Stomach (tissue), 9 donors: ENCODE results near the gene TES. TPM values are rescaled to one million over a fixed set of nuclear protein-coding genes. Genes with fewer than 3 reads are reported as not detected.

Source experiments
- DNase-seq, 2 donors: peaks; one replicate each; pipeline versions ENCODE4 v3.0.0 to v3.0.0-alpha.2; 2013 to 2019
- H3K27ac ChIP-seq, 5 donors: fragments of 200-600 bp in 4 of 5; sonication (generic) in 4 of 5; one replicate each; pipeline ENCODE4 v1.5.1; 2013 to 2019; ENCODE audit warnings: mild to moderate bottlenecking in 1 of 5, moderate library complexity in 1 of 5
- H3K27me3 ChIP-seq, 3 donors: fragments of 200-600 bp; sonication (generic); one replicate each; pipeline ENCODE4 v1.5.1; 2017 to 2019; ENCODE audit warnings: mixed run types in 1 of 3
- H3K36me3 ChIP-seq, 4 donors: fragments of 200-600 bp; sonication (generic); 1 replicate in 3 of 4; 2 replicates in 1 of 4; pipeline ENCODE4 v1.5.1; 2016 to 2019
- H3K4me1 ChIP-seq, 4 donors: fragments of 200-600 bp; sonication (generic); one replicate each; pipeline ENCODE4 v1.5.1; 2016 to 2019
- H3K4me3 ChIP-seq, 4 donors: fragments of 200-600 bp; sonication (generic) in 3 of 4; one replicate each; pipeline ENCODE4 v1.5.1; 2016 to 2019; ENCODE audit warnings: mild to moderate bottlenecking in 1 of 4
- H3K9me3 ChIP-seq, 4 donors: fragments of 200-600 bp; sonication (generic); one replicate each; pipeline ENCODE4 v1.5.1; 2016 to 2019
- EP300 ChIP-seq: sonication (generic); formaldehyde crosslinking; IDR thresholded peaks from one replicate; pipeline ENCODE4 v1.6.1; 2017; ENCODE audit warnings: antibody characterized with exemption
- POLR2A ChIP-seq, 4 donors: fragments of 450-650 bp; IDR thresholded peaks; one replicate each; pipeline ENCODE4 v1.6.1; 2016; ENCODE audit warnings: antibody characterized with exemption in 4 of 4, control low read depth in 2 of 4, mild to moderate bottlenecking in 1 of 4, moderate library complexity in 1 of 4
- POLR2AphosphoS5 ChIP-seq, 3 donors: sonication (generic); formaldehyde crosslinking; IDR thresholded peaks; one replicate each; pipeline ENCODE4 v1.6.1; 2016; ENCODE audit warnings: antibody characterized with exemption in 3 of 3
- WGBS, 5 donors: extraction: QIAGEN DNeasy Blood & Tissue Kit in 3 of 5; methylation state at CpG; one replicate each; pipeline versions ENCODE4 v1.1.5 to v1.1.7; 2013 to 2018; 5-methylcytosine and 5-hydroxymethylcytosine counted together
- intact Hi-C: fragments of 100-400 bp; cut with DNase I; formaldehyde crosslinking; loops from one replicate; pipeline ENCODE4 v1.15.1; 2023; ENCODE audit warnings: low total_unique reads
- polyA plus RNA-seq, 3 donors: library from polyadenylated mRNA; stranded (reverse); fragments of 200-250 nt; gene quantifications; one replicate each; pipeline ENCODE4 v1.2.3, GENCODE V29; 2013
- total RNA-seq, 5 donors: library from RNA; depleted of rRNA; stranded (reverse); fragments of >200 nt; gene quantifications; one replicate each; pipeline versions ENCODE4 v1.1.0 to v1.2.3, GENCODE V29; 2014 to 2016
- TF ChIP-seq, protein P1 (sequence below), 7 experiments: fragments of 450-650 bp in 4 of 7; fragments of 200-600 bp in 3 of 7; sonication (generic) in 3 of 7; IDR thresholded peaks; one replicate each; pipeline ENCODE4 v1.5.1; 2016 to 2019; ENCODE audit warnings: antibody characterized with exemption in 7 of 7, control low read depth in 2 of 7, mild to moderate bottlenecking in 1 of 7
- donor health status: healthy with polysubstance abuse.
- donor health status: Bipolar disorder and iron deficiency.
- donor health status: healthy.

Gene TES
- total and polyA plus RNA-seq, 8 donors = 46.0 to 191 (median 119) TPM

DNA sequence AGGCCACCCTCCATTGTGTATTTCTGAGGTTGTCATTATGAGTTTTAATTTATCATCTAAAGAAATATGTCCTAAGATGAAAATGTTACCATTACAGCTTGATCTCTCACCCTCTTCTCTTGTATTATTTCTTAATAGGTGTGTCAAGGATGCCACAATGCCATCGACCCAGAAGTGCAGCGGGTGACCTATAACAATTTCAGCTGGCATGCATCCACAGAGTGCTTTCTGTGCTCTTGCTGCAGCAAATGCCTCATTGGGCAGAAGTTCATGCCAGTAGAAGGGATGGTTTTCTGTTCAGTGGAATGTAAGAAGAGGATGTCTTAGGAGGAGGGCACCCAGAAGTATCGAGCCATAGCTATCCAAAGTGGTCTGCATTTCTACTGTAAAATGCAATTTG lies 46.8 kb downstream of the TES start:
- WGBS, 5 donors = 71 to 85% (median 83%) methylated on average over 3 of the region's 3 CpGs
- Histone ChIP-seq H3K4me1 (peaks cover 0 to 8% (median 4%) of the 10 kb centered on the region in 4 donors), H3K36me3 (peaks cover 9 to 61% (median 44%) of the 10 kb centered on the region in 4 donors), H3K4me3 (no peak overlapping the region), H3K9me3 (no peaks in the 10 kb centered on the region), H3K27ac (no peak overlapping the region), H3K27me3 (no peaks in the 10 kb centered on the region)
- TF ChIP-seq EP300 = no peak
- TF ChIP-seq, protein P1, sequence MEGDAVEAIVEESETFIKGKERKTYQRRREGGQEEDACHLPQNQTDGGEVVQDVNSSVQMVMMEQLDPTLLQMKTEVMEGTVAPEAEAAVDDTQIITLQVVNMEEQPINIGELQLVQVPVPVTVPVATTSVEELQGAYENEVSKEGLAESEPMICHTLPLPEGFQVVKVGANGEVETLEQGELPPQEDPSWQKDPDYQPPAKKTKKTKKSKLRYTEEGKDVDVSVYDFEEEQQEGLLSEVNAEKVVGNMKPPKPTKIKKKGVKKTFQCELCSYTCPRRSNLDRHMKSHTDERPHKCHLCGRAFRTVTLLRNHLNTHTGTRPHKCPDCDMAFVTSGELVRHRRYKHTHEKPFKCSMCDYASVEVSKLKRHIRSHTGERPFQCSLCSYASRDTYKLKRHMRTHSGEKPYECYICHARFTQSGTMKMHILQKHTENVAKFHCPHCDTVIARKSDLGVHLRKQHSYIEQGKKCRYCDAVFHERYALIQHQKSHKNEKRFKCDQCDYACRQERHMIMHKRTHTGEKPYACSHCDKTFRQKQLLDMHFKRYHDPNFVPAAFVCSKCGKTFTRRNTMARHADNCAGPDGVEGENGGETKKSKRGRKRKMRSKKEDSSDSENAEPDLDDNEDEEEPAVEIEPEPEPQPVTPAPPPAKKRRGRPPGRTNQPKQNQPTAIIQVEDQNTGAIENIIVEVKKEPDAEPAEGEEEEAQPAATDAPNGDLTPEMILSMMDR (IDR thresholded peaks at IDR 0.05) = no peak
- TF ChIP-seq POLR2A (IDR thresholded peaks at IDR 0.05) = no peak
- no peak for TF ChIP-seq POLR2AphosphoS5 (IDR thresholded peaks at IDR 0.05)
- intact Hi-C loops = no loop called here
- no peak for DNase-seq

DNA sequence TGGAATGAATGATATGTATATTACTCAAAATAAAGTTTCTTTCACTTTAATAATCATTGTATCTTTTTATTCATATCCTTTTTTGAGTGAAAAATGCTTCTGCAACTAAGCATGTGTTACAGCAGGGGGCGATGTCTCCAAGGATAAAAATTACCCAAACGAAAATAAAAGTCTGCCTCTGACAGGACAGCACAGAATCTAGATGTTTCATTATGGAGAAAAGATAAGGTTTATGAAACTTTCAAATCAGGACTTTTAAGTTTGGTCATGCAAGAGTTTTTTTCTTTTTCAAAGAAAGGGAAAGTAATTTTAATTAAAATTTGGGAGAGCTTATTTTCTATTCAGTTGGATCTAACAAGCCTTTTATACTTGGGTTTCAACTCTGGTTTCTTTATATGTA lies 48.4 kb downstream of the TES start:
- H3K27ac ChIP-seq = no peak overlapping the region
- no peaks in the 10 kb centered on the region for H3K9me3 ChIP-seq
- TF ChIP-seq, protein P1 (IDR thresholded peaks at IDR 0.05) = peak in 5 of 7 experiments; percentile 61 to 88 (median 71)
- TF ChIP-seq POLR2A (IDR thresholded peaks at IDR 0.05) (no peak), EP300 (no peak), POLR2AphosphoS5 (IDR thresholded peaks at IDR 0.05) (peak in 1 of 3 donors; percentile 22)
- H3K27me3 ChIP-seq = no peaks in the 10 kb centered on the region
- peak in 1 of 2 donors; percentile 84 for DNase-seq
- WGBS, 5 donors = 0 to 2% (median 0%) methylated on average over 2 of the region's 2 CpGs
- intact Hi-C loops = no loop called here
- H3K4me3 ChIP-seq = no peak overlapping the region
- H3K4me1 ChIP-seq = peaks cover 0 to 8% (median 4%) of the 10 kb centered on the region in 4 donors
- H3K36me3 ChIP-seq = peaks cover 9 to 45% (median 28%) of the 10 kb centered on the region in 4 donors

DNA sequence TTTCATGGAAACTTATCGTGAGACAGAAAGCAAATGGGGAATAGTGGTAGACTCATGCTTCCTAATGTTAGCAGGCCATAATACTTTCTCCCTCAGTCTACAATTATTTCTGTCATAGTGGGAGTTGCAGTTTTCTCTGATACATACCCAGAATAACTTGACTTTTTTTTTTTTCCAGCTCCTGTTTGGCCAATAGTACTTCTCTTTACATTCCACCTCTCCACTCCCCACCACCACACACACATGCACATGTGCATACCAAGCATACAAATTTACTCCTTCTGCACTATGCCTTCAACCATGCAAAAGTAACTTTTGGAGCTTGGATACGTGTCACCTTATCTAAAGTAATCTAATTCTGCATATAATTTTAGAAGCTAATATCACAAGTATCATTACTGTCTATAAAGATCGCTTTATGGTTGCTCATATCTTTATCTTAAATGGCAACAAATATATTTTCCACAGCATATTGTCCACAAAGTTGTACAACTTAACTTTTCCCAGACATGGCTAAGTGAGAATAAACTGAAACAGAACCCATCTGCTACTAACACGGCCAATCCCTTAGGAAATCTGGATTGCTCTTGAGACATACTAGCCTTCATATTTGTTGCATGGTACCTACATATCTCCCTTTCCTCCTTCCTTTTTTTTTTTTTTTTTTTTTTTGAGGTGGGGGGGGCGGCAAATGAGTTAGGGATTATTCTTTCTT lies 49.0 kb downstream of the TES start:
- no peak for DNase-seq
- Histone ChIP-seq H3K9me3 (no peaks in the 10 kb centered on the region), H3K27ac (no peak overlapping the region), H3K36me3 (peaks cover 9 to 39% (median 22%) of the 10 kb centered on the region in 4 donors), H3K4me3 (no peak overlapping the region), H3K27me3 (no peaks in the 10 kb centered on the region), H3K4me1 (peaks cover 0 to 8% (median 4%) of the 10 kb centered on the region in 4 donors)
- intact Hi-C loops = no loop called here
- no peak for TF ChIP-seq EP300
- TF ChIP-seq, protein P1 (IDR thresholded peaks at IDR 0.05) = no peak
- no peak for TF ChIP-seq POLR2AphosphoS5 (IDR thresholded peaks at IDR 0.05)
- no peak for TF ChIP-seq POLR2A (IDR thresholded peaks at IDR 0.05)
- WGBS, 5 donors = 80 to 84% (median 83%) methylated on average over 5 of the region's 5 CpGs

- TF ChIP-seq POLR2AphosphoS5 (IDR thresholded peaks at IDR 0.05) (no peak), POLR2A (IDR thresholded peaks at IDR 0.05) (no peak), EP300 (no peak)
- TF ChIP-seq, protein P1 (IDR thresholded peaks at IDR 0.05) = no peak
- Histone ChIP-seq H3K4me1 (peaks cover 0 to 8% (median 4%) of the 10 kb centered on the region in 4 donors), H3K9me3 (no peaks in the 10 kb centered on the region), H3K27me3 (no peaks in the 10 kb centered on the region), H3K4me3 (no peak overlapping the region), H3K36me3 (peaks cover 9 to 34% (median 20%) of the 10 kb centered on the region in 4 donors), H3K27ac (no peak overlapping the region)
- intact Hi-C loops = loop anchor here (5.0 kb wide), 2 partner anchors 267 to 327 kb away; partner anchors contain the start of gene CAV1
- no peak for DNase-seq
- 72 to 98% (median 93%) methylated on average over 5 of the region's 5 CpGs for WGBS, 5 donors
Measured at GRCh38 chr7:116259871-116260440, 49.6 kb downstream of the TES start.
